IPS-15b (cell line): ENCODE measurements around the gene ETHE1.

ENCODE experiments used
- H3K27me3 ChIP-seq: one replicate; pipeline ENCODE4 v1.6.1; 2013; ENCODE audit warnings: low read length; ENCODE audit not compliant: control insufficient read depth, insufficient read depth
- H3K36me3 ChIP-seq: one replicate; pipeline ENCODE4 v1.6.1; 2013; ENCODE audit warnings: low read length; ENCODE audit not compliant: control insufficient read depth, insufficient read depth
- H3K4me1 ChIP-seq: one replicate; pipeline ENCODE4 v1.6.1; 2013; ENCODE audit warnings: mild to moderate bottlenecking, low read length; ENCODE audit not compliant: control insufficient read depth, insufficient read depth
- H3K4me3 ChIP-seq: one replicate; pipeline ENCODE4 v1.5.1; 2013; ENCODE audit warnings: low read depth, low read length
- H3K9ac ChIP-seq: one replicate; pipeline ENCODE4 v1.6.1; 2013; ENCODE audit warnings: low read depth, mild to moderate bottlenecking, low read length
- H3K9me3 ChIP-seq: one replicate; pipeline ENCODE4 v1.6.1; 2013; ENCODE audit warnings: mild to moderate bottlenecking, low read length; ENCODE audit not compliant: control insufficient read depth, insufficient read depth

ETHE1 gene

DNA sequence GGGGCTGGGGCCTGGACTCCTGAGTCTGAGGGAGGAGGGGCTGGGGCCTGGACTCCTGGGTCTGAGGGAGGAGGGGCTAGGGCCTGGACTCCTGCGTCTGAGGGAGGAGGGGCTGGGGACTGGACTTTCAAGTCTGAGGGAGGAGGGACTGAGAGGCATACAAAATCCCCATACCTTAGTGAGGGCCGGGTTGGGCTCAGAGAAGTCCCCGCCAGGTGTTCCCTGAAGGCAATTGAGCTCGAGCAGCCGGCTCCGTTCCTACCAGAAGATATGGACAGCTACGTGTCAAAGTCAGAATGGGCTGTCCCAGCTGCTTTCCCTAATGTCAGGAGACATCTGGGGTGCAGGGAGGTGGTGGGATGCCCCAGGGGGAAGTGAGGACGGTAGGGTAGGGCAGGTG is 31.9 kb downstream of the ETHE1 start:
- Histone ChIP-seq H3K36me3 (no peaks in the 10 kb centered on the region), H3K4me3 (no peak overlapping the region), H3K4me1 (no peaks in the 10 kb centered on the region), H3K27me3 (no peaks in the 10 kb centered on the region), H3K9ac (no peak overlapping the region), H3K9me3 (no peaks in the 10 kb centered on the region)

DNA sequence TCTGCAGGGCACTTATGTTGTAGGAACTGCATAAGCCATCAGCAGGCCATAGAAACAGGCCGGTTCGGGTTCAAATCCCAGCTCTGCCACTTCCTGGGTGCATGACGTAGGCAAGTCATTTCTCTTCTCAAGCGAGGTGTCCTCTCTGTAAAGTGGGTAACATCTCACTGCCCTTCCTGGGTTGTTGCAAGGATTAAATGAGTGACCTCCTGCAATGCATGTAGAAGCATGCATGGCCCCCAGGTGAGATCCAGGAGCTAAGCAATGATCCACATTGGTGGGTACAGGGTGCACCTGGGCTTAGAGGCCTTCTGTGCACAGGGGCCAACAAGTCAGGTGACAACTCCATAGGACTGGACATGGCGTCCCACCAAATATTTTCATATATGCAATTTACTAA is 36.2 kb downstream of the ETHE1 start:
- Histone ChIP-seq H3K9me3 (no peaks in the 10 kb centered on the region), H3K36me3 (no peaks in the 10 kb centered on the region), H3K27me3 (no peaks in the 10 kb centered on the region), H3K9ac (no peak overlapping the region), H3K4me3 (no peak overlapping the region), H3K4me1 (no peaks in the 10 kb centered on the region)

DNA sequence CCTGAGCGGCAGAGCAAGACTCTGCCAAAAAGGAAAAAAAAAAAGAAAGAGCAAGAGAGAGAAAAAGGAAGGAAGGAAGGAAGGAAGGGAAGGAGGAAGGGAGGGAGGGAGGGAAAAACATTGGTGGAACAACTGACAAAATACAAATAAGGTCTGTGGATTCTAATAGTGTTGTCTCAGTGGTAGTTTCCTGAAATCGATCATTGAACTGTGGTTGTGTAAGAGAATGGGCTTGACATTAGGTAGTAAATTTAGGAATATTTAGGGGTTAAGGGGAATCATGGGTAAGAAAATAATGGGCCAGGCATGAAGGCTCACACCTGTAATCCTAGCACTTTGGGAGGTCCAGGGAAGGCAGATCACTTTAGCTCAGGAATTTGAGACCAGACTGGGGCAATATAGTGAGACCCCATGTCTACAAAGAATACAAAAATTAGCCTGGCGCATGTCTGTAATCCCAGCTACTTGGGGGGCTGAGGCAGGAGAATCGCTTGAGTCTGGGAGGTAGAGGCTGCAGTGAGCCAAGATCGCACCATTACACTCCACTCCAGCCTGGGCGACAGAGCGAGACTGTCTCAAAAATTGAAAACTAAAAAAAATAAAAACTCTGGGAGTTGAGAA is 36.9 kb downstream of the ETHE1 start:
- no peaks in the 10 kb centered on the region for H3K27me3 ChIP-seq
- H3K9ac ChIP-seq: no peak overlapping the region
- no peak overlapping the region for H3K4me3 ChIP-seq
- no peaks in the 10 kb centered on the region for H3K36me3 ChIP-seq
- H3K4me1 ChIP-seq: no peaks in the 10 kb centered on the region
- H3K9me3 ChIP-seq: no peaks in the 10 kb centered on the region

DNA sequence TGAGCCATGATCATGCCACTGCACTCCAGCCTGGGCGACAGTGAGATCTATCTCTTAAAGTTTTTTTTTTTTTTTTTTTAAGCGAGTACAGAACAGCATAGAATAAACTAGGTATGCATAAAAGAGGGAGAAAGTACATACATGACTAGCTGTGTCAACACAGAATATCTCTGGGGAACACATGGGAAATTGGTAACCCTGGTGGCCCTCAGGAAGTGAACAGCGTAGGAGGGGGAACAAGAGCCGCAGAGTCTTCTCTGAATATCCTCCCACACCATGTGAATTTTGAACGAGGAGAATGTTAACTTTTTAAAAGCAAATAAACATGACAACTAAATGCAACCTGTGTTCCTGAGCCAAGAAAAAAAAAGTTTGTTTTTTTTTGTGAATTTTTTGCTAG is 37.7 kb downstream of the ETHE1 start:
- Histone ChIP-seq H3K27me3 (no peaks in the 10 kb centered on the region), H3K4me1 (no peaks in the 10 kb centered on the region), H3K9ac (no peak overlapping the region), H3K4me3 (no peak overlapping the region), H3K9me3 (no peaks in the 10 kb centered on the region), H3K36me3 (no peaks in the 10 kb centered on the region)

DNA sequence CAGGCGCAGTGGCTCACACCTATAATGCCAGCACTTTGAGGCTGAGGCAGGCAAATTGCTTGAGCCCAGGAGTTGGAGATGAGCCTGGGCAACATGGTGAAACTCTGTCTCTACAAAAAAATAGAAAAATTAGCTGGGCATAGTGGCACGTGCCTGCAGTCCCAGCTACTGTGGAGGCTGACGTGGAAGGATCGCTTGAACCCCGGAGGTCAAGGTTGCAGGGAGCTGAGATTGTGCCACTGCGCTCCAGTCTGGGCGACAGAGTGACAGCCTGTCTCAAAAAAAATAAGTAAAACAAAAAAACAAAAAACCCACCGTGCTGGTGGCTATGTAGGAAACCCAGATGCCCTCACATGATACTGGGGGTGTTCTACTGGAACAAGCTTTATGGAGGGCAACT is 38.8 kb downstream of the ETHE1 start:
- Histone ChIP-seq H3K4me1 (no peaks in the 10 kb centered on the region), H3K27me3 (no peaks in the 10 kb centered on the region), H3K36me3 (no peaks in the 10 kb centered on the region), H3K9ac (no peak overlapping the region), H3K9me3 (no peaks in the 10 kb centered on the region), H3K4me3 (no peak overlapping the region)

DNA sequence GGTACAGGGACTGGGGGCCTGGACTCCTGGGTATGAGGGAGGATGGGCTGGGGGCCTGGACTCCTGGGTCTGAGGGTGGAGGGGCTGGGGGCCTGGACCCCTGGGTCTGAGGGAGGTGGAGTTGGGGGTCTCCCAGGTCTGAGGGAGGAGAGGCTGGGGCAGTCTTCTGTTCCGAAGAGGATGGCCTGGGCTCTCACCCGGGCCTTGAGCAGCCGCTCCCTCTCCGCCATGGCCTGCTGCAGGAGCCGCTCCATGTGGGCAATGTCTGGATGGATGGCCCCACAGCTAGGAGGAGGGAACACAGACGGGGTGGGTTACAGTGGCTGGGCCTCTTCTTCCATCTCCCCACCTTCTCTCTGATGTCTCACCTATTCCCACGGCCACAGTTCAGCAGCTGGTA is 40.6 kb downstream of the ETHE1 start:
- no peaks in the 10 kb centered on the region for H3K36me3 ChIP-seq
- H3K9me3 ChIP-seq: no peaks in the 10 kb centered on the region
- H3K9ac ChIP-seq: no peak overlapping the region
- H3K4me3 ChIP-seq: no peak overlapping the region
- no peaks in the 10 kb centered on the region for H3K4me1 ChIP-seq
- no peaks in the 10 kb centered on the region for H3K27me3 ChIP-seq

DNA sequence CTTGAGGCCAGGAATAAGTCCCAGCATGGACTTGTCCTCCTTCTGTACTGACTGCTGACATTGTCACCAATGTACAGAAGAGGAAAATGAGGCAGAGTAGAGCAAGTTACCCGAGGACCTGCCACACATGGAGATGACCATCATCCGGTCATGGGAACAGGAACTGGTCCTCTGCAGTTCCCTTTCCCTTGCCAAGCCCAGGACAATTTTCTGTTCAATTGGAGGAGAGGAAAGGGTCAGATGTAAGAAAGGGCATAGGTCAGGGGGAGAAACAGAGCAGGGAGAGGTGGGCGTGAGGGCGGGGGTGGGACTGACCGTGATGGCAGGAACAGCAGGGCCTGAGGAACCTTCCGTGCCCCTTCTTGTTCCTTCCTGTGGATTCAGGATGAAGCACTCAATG is 41.0 kb downstream of the ETHE1 start:
- no peaks in the 10 kb centered on the region for H3K9me3 ChIP-seq
- no peak overlapping the region for H3K4me3 ChIP-seq
- no peaks in the 10 kb centered on the region for H3K4me1 ChIP-seq
- H3K27me3 ChIP-seq: no peaks in the 10 kb centered on the region
- no peak overlapping the region for H3K9ac ChIP-seq
- H3K36me3 ChIP-seq: no peaks in the 10 kb centered on the region

DNA sequence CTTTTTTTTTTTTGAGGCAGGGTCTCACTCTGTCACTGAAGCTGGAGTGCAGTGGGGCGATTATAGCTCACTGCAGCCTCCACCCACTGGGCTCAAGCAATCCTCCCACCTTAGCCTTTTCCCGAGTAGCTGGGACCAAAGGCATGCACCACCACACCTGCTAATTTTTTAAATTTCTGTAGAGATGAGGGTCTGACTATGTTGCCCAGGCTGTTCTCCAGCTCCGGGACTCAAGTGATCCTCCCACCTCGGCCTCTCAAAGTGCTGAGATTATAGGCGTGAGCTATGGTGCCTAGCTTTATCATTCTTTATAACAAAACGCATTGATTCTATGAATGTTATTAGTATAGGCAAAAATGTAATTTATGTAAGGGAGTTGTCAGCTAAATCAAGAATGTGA is 43.7 kb downstream of the ETHE1 start:
- Histone ChIP-seq H3K4me1 (no peaks in the 10 kb centered on the region), H3K4me3 (no peak overlapping the region), H3K9ac (no peak overlapping the region), H3K36me3 (no peaks in the 10 kb centered on the region), H3K27me3 (no peaks in the 10 kb centered on the region), H3K9me3 (no peaks in the 10 kb centered on the region)

DNA sequence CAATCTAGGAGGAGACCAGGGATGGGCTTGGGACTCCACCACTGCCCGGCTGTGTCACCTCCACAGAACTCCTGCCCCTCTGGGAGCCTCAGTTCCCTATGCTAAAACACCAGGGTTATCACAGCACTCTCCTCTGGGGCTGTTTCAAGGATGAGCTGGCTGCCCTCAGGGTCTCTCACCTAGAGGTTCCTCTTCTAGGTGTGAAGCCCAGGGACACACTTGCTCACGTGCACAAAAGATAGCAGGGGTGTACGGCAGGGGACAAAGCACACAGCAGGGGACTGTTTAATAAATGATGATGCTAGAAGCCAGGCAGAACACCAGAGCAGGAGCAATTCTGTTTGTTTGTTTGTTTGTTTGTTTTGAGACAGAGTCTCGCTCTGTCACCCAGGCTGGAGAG is 44.8 kb downstream of the ETHE1 start:
- Histone ChIP-seq H3K9ac (no peak overlapping the region), H3K4me1 (no peaks in the 10 kb centered on the region), H3K4me3 (no peak overlapping the region), H3K36me3 (no peaks in the 10 kb centered on the region), H3K27me3 (no peaks in the 10 kb centered on the region), H3K9me3 (no peaks in the 10 kb centered on the region)

DNA sequence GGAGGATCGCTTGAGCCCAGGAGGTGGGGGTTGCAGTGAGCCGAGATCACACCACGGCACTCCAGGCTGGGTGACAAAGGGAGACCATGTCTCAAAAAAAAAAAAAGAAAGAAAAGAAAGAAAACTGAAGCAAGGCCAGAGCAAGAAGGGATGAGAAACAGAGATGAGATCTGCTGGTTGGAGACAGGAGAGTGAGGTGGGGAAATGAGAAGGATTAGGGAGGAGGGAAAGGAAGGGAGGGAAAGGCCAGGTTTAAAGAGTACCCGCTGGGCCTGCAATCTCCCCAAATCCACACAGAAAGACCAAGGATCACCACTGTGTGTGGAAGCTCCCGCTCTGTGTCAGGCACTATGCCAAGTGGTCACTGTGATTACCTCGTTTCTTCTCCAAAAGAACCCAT is 45.3 kb downstream of the ETHE1 start:
- Histone ChIP-seq H3K27me3 (no peaks in the 10 kb centered on the region), H3K9ac (no peak overlapping the region), H3K4me3 (no peak overlapping the region), H3K9me3 (no peaks in the 10 kb centered on the region), H3K4me1 (no peaks in the 10 kb centered on the region), H3K36me3 (no peaks in the 10 kb centered on the region)

DNA sequence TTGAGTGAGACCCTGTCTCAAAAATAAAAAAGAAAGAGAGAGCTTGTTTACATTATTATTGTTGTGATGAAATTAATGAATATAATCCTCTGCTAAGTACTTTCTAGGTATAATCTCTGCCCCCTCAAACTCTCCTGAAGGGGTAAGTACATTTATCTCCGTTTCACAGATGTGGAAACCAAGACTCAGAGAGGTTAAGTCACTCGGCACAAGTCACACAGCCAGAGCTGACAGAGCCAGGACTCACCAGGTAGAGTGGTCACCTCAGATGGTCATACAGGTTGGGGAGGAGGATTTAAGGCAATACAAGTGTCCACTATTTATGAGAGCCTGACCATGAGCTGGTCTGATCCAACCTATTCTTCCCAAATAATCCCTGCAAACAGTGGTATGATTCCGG is 46.4 kb downstream of the ETHE1 start:
- Histone ChIP-seq H3K4me3 (no peak overlapping the region), H3K9me3 (no peaks in the 10 kb centered on the region), H3K36me3 (no peaks in the 10 kb centered on the region), H3K9ac (no peak overlapping the region), H3K27me3 (no peaks in the 10 kb centered on the region), H3K4me1 (no peaks in the 10 kb centered on the region)

DNA sequence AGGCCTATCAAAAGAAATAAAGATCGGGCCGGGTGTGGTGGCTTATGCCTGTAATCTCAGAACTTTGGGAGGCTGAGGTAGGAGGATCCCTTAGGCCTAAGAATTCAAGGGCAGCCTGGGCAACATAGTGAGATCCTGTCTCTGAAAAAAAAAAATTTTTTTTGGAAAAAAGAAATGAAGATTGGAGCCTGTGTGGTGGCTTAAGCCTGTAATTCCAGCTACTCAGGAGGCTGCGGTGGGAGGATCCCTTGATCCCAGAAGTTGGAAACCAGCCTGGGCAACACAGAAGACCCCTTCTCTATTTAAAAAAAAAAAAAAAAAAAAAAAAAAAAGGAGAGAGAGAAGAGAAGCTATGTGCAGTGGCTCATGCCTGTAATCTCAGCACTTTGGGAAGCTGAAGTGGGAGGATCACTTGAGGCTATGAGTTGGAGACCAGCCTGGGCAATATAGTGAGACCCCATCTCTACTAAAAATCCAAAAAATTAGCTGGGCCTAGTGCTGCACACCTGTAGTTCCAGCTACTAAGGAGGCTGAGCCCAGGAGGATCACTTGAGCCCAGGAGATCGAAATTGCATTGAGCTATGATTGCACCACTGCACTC is 46.9 kb downstream of the ETHE1 start:
- Histone ChIP-seq H3K27me3 (no peaks in the 10 kb centered on the region), H3K36me3 (no peaks in the 10 kb centered on the region), H3K9me3 (no peaks in the 10 kb centered on the region), H3K4me3 (no peak overlapping the region), H3K9ac (no peak overlapping the region), H3K4me1 (no peaks in the 10 kb centered on the region)
